Thoracic aorta endothelial cell (primary cell): Measurements from ENCODE around the gene MYF5. TPM values are rescaled to one million over a fixed set of nuclear protein-coding genes. Genes with fewer than 3 reads are reported as not detected.

Experiments used
- total RNA-seq: library from RNA; depleted of rRNA; stranded (reverse); fragments of >200 nt; gene quantifications from 2 replicates; pipeline ENCODE4 v1.2.3, GENCODE V29; 2012

Gene MYF5
- total RNA-seq, result not detected in 2 replicates

DNA sequence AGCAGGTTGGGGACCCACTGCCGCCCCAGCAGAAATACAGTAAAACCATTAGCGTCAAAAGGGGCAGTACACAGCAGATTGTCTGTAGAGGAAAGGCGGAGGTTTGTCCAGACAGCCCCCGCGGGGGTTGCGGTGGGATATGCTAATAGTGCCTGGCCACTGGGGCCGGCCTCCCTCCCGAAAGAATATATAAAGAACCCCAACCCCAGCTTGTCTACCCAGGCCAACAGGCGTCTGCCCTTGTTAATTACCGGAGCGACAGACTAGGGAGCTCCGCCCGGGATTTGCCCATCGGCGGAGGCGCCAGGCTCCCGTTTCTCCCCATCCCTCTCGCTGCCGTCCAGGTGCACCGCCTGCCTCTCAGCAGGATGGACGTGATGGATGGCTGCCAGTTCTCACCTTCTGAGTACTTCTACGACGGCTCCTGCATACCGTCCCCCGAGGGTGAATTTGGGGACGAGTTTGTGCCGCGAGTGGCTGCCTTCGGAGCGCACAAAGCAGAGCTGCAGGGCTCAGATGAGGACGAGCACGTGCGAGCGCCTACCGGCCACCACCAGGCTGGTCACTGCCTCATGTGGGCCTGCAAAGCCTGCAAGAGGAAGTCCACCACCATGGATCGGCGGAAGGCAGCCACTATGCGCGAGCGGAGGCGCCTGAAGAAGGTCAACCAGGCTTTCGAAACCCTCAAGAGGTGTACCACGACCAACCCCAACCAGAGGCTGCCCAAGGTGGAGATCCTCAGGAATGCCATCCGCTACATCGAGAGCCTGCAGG lies at the start of gene MYF5:
MYF5 (plus strand) TSS at position 217 of the 774 bp plus-strand sequence; CDS start at position 369, 152 bp downstream.

DNA sequence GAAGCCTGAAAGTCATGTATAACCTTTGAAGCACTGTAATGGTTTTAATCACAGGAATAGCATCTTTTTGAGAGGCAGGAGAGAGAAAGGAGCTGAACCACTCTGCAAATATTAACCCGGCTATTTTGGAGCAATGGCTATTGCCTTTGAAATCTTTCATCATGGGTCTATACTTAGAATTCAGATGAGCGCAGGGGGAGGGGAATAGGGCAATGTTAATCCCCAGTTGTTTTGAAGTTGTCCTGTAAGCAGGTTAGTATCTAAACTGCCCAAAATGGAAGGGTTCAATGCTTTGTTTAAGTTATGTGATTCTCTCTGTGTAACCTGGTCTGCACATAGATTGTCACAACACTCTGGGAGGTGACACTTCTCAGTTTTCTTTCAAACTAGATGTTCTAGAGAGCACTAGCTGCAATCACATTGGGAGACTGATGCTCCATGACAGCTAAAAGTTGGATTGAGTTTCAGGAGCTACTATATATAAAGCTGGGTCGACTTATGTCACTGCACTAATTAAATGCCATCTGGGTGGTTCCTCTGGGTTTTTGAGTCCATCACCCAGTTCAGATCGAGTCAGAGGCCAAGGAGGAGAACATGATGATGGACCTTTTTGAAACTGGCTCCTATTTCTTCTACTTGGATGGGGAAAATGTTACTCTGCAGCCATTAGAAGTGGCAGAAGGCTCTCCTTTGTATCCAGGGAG lies 9.4 kb upstream of the MYF5 start, which contains the start of gene MYF6:
MYF6 (plus strand) TSS at position 509 of the 704 bp plus-strand sequence; CDS start at position 595, 86 bp downstream.

Other genes starting within 250 kb of the MYF5 start
- 0.13 TPM in 1 of 2 replicates, not detected in the other for gene MYF6, start 9.3 kb upstream of the MYF5 start, total RNA-seq
- gene LIN7A, start 221.0 kb downstream of the MYF5 start, total RNA-seq, result 0.36 TPM in 1 of 2 replicates, not detected in the other